ENCODE measurements around the gene WRAP73. TPM values are rescaled to one million over a fixed set of nuclear protein-coding genes. Genes with fewer than 3 reads are reported as not detected.

The WRAP73 gene
- polyA plus RNA-seq, 2 of the 4 experiments (the other 2 are of a cell fraction), result 15.4 to 16.1 TPM

GRCh38 chr1:3698660-3699408, 48.9 kb upstream of the WRAP73 start:
- POLR2A ChIA-PET, result no interaction called here
- DNase-seq (ENCODE audit: low read depth in 1 of 2, low spot score in 1 of 2) (no peak), ATAC-seq (no peak), FAIRE-seq (no peak)
- CTCF ChIA-PET, result interaction anchor here (1.0 to 1.7 kb wide), 2 partner anchors 26 to 245 kb away, joined by 3 to 10 read pairs; no protein-coding TSS in a partner anchor
- Histone ChIP-seq H3K4me3 (no peak overlapping the region), H3K9me3 (no peaks in the 10 kb centered on the region), H3K4me1 (no peaks in the 10 kb centered on the region; the same call in 2 of the 3 replicates), H3K27ac (no peak overlapping the region), H3K4me2 (no peak overlapping the region)
- no peak for TF ChIP-seq KDM1A (IDR thresholded peaks at IDR 0.05; ENCODE audit: low read depth)
- no peak for TF ChIP-seq HDAC2 (IDR thresholded peaks at IDR 0.05)
- TF ChIP-seq FOSL2 (IDR thresholded peaks at IDR 0.05), result no peak
- TF ChIP-seq FOSL2 (CRISPR knock-in tag; IDR thresholded peaks at IDR 0.05), result no peak
- TF ChIP-seq FOXS1 (CRISPR knock-in tag; IDR thresholded peaks at IDR 0.05), result no peak
- TF ChIP-seq NFE2L2 (conservative IDR thresholded peaks at IDR 0.05; ENCODE audit: low read length), result no peak
- TF ChIP-seq CTCF (IDR thresholded peaks at IDR 0.05), result no peak
- TF ChIP-seq RAD21 (conservative IDR thresholded peaks at IDR 0.05 in 1 of 2, IDR thresholded peaks at IDR 0.05 in 1 of 2), result no peak
- no peak for TF ChIP-seq E2F6 (IDR thresholded peaks at IDR 0.05; ENCODE audit: borderline replicate concordance, low read depth)
- TF ChIP-seq CHD4 (IDR thresholded peaks at IDR 0.05; ENCODE audit: borderline replicate concordance), result no peak
- TF ChIP-seq EHMT2 (IDR thresholded peaks at IDR 0.05; ENCODE audit: low read depth), result no peak
- TF ChIP-seq HOXB5 (CRISPR knock-in tag; IDR thresholded peaks at IDR 0.05), result no peak
- TF ChIP-seq ESRRA (IDR thresholded peaks at IDR 0.05; ENCODE audit: borderline replicate concordance, low read length), result no peak
- WGBS (ENCODE audit: missing lambda C conversion rate), result 71% methylated on average over 27 of the region's 29 CpGs

DNA sequence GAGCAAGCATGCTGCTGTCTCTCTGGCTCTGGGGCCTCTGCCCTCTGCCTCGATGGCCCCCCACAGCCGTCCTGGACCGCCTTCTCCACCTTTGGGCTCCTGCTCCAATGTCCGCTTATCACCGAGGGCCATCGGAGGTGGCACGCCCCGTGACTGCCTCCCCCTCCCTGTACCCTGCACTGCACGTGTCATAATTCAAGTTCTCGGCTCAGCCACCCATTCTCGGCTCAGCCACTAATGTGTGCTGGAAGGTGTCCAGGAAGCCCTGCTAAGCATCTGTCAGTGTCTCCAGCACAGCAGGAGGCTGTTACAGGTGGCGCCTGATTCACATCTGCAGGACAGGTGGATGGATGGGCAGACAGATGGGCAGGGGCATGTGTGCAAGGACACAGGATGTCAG, 47.9 kb upstream of the WRAP73 start:
- Histone ChIP-seq H3K4me1 (no peaks in the 10 kb centered on the region; the same call in 2 of the 3 replicates), H3K4me2 (no peak overlapping the region), H3K27ac (no peak overlapping the region), H3K9me3 (no peaks in the 10 kb centered on the region), H3K4me3 (no peak overlapping the region)
- CTCF ChIA-PET, result no interaction called here
- ATAC-seq (no peak), FAIRE-seq (no peak), DNase-seq (ENCODE audit: low read depth in 1 of 2, low spot score in 1 of 2) (no peak)
- TF ChIP-seq POLR2AphosphoS2 (conservative IDR thresholded peaks at IDR 0.05; ENCODE audit: low read length) (no peak), TP53 (CRISPR knock-in tag; IDR thresholded peaks at IDR 0.05) (no peak), KDM1A (IDR thresholded peaks at IDR 0.05; ENCODE audit: low read depth) (no peak), CHD2 (IDR thresholded peaks at IDR 0.05; ENCODE audit: low read length, partially characterized antibody) (no peak), JUN (IDR thresholded peaks at IDR 0.05) (no peak), PBX3 (IDR thresholded peaks at IDR 0.05) (no peak), HOXB13 (CRISPR knock-in tag; IDR thresholded peaks at IDR 0.05; ENCODE audit: low read depth) (no peak), ZC3H11A (IDR thresholded peaks at IDR 0.05) (no peak), CTCF (IDR thresholded peaks at IDR 0.05) (no peak), NFE2L2 (conservative IDR thresholded peaks at IDR 0.05; ENCODE audit: low read length) (no peak)
- TF ChIP-seq, protein P1, sequence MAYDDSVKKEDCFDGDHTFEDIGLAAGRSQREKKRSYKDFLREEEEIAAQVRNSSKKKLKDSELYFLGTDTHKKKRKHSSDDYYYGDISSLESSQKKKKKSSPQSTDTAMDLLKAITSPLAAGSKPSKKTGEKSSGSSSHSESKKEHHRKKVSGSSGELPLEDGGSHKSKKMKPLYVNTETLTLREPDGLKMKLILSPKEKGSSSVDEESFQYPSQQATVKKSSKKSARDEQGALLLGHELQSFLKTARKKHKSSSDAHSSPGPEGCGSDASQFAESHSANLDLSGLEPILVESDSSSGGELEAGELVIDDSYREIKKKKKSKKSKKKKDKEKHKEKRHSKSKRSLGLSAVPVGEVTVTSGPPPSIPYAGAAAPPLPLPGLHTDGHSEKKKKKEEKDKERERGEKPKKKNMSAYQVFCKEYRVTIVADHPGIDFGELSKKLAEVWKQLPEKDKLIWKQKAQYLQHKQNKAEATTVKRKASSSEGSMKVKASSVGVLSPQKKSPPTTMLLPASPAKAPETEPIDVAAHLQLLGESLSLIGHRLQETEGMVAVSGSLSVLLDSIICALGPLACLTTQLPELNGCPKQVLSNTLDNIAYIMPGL (CRISPR knock-in tag; IDR thresholded peaks at IDR 0.05; ENCODE audit: borderline replicate concordance), result no peak
- POLR2A ChIA-PET, result no interaction called here
- 73% methylated on average over 11 of the region's 12 CpGs for WGBS (ENCODE audit: missing lambda C conversion rate)
